ENCODE measurements around the gene C19orf47. TPM values are rescaled to one million over a fixed set of nuclear protein-coding genes. Genes with fewer than 3 reads are reported as not detected.
A peak's percentile ranks its signal among the peaks of the same experiment; 100 is the strongest.

C19orf47 gene
- total and polyA plus RNA-seq, 8 donors: 10.4 to 21.7 (median 14.5) TPM

DNA sequence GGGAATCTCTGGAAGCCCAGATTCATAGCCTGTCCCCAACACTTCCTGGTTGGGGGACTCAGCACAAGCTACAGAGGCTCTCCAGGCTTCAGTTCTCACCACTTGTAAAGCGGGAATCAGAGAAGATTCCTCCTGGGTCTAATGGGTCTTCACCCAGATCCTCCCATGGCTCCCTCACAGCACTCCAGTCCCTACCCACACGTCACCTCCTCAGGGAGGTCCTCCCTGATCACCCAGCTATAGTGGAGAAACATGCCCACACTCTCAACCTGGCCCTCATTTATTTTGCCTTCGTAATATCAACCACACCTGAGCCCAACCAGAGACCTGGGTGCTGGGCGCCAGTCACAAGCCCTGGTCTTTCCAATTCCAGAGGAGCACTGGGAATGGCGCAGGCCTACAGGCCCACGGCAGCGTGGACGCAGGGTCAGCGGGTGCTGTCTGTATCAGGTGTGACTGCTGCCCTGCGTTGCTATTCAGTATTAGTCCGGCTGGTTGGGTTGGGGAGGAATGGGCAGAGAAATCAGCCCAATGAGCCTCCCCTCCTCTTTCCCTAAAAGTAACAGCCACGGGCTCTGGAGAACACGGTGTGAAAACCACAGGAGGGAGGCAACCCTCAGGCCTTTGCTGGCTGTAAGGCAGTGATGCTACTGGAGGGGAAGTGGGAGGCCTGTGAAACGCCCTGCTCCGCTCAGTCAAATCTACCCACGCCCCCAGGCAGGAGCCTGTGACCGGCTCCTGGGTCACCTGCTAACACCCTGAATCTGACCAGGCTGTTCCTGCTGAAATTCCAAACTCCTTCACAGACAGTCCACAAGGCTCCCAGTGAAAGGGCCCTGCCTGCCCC, 68.2 kb downstream of the C19orf47 start:
- H3K27ac ChIP-seq: peak overlapping the region in 1 of 2 donors; percentile 35
- intact Hi-C loops (cut with DNase I): no loop called here
- ATAC-seq (no peak), DNase-seq (no peak)
- H3K27me3 ChIP-seq: no peaks in the 10 kb centered on the region
- TF ChIP-seq, protein P1, sequence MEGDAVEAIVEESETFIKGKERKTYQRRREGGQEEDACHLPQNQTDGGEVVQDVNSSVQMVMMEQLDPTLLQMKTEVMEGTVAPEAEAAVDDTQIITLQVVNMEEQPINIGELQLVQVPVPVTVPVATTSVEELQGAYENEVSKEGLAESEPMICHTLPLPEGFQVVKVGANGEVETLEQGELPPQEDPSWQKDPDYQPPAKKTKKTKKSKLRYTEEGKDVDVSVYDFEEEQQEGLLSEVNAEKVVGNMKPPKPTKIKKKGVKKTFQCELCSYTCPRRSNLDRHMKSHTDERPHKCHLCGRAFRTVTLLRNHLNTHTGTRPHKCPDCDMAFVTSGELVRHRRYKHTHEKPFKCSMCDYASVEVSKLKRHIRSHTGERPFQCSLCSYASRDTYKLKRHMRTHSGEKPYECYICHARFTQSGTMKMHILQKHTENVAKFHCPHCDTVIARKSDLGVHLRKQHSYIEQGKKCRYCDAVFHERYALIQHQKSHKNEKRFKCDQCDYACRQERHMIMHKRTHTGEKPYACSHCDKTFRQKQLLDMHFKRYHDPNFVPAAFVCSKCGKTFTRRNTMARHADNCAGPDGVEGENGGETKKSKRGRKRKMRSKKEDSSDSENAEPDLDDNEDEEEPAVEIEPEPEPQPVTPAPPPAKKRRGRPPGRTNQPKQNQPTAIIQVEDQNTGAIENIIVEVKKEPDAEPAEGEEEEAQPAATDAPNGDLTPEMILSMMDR (IDR thresholded peaks at IDR 0.05): no peak
- H3K9me3 ChIP-seq: no peaks in the 10 kb centered on the region
- peaks cover 30 to 68% of the 10 kb centered on the region in 2 donors for H3K4me1 ChIP-seq
- H3K4me3 ChIP-seq: no peak overlapping the region
- H3K36me3 ChIP-seq: no peaks in the 10 kb centered on the region

DNA sequence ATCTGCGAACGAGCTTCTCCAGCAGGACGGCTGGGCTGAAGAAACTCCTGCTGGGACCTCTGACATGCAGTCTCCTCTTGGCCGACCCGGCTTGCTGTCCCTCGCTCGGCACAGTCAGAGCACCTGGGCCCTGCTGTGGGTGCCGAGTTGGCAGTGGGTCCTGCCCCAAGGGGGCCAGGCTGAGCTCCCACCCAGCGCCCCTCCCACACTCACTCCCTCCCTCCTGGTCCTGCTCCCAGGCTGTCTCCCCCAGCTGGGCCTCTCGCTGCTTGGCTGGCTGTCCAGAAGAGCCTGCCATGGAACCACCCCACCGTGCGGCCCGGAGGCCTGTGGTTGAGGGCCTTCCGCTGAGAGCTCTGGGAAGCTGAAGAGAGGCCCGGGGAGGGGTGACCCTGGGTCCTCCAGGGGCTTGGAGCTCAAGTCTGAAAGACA, 69.1 kb downstream of the C19orf47 start:
- DNase-seq (peak in 2 of 4 donors; percentile 69 to 89), ATAC-seq (peak; percentile 37)
- no peak overlapping the region for H3K4me3 ChIP-seq
- intact Hi-C loops (cut with DNase I): no loop called here
- H3K9me3 ChIP-seq: no peaks in the 10 kb centered on the region
- TF ChIP-seq, protein P1 (IDR thresholded peaks at IDR 0.05): no peak
- no peaks in the 10 kb centered on the region for H3K27me3 ChIP-seq
- peaks cover 30 to 72% of the 10 kb centered on the region in 2 donors for H3K4me1 ChIP-seq
- H3K27ac ChIP-seq: peak overlapping the region; percentile 13 to 35
- no peaks in the 10 kb centered on the region for H3K36me3 ChIP-seq

DNA sequence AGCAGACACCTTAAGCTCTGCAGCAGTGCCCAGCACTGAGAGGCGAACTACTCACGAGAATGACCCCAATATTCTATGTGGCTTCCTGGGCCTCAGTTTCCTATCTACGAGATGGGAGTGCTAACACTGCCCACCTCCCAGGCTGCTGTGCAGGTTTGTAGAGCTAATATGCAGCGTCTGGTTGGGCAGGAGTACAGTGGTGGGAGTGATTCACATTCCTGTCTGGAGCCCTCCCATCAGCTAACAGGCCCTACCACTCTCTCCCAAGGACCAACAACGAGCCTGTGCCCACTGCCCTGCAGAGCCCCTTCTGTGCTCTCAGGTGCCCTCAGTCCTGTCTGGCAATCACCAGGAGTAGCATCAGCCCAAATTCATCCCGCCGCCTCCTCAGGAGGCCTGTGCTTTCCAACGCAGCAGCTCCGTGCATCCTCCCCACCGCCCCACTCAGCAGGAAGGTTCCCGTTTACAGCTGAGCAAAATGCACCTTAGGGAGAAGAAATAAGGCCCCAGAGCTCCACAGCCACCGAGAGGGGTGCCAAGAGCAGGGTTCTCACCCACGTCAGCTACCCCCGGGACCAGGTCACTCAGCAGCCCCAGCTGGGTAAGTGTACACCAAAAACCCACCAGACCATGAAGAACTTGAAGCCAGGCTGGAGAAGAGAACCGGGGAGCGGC, 69.7 kb downstream of the C19orf47 start:
- DNase-seq: no peak
- Histone ChIP-seq H3K27me3 (no peaks in the 10 kb centered on the region), H3K36me3 (no peaks in the 10 kb centered on the region), H3K4me3 (no peak overlapping the region), H3K4me1 (peaks cover 24 to 70% of the 10 kb centered on the region in 2 donors), H3K27ac (no peak overlapping the region), H3K9me3 (no peaks in the 10 kb centered on the region)
- no peak for ATAC-seq
- intact Hi-C loops (cut with DNase I): no loop called here
- TF ChIP-seq, protein P1 (IDR thresholded peaks at IDR 0.05): no peak

DNA sequence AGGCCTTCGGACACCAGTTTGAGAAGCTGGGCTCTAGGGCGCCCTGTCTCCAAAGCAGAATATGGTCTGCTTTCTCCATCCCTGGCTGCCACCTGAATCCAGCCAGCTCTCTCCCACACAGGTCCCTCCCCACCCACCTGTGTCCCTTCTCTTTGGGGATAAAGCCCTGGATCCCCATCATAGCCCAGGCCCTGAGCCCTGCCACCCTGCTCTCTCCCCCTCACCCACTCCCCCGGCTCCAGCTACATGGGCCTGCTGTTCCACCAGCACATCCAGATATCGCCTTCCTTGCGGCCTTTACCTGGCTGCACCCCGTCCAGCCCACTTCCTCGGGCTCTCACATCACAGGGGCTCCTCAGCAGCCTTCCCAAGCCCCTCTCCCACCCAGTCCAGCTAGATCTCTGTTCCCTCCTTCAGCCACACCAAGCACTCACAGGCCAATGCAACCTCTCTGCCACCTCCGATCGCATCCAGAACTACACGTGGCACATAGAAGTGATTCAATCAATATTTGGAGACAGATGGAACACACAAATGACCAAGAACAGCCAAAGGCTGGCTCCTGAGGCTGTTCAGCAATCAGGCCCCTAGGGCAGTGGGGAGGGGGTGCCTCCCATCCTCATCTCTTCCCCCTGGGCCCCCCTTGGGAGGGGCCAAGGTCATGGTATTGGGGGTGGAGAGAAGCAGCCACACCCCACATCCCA, 70.7 kb downstream of the C19orf47 start:
- TF ChIP-seq, protein P1 (IDR thresholded peaks at IDR 0.05): no peak
- Histone ChIP-seq H3K4me1 (peaks cover 18 to 60% of the 10 kb centered on the region in 2 donors), H3K27ac (no peak overlapping the region)

More for the DNA sequence above, 70.7 kb downstream of the C19orf47 start:
- intact Hi-C loops (cut with DNase I): no loop called here
- H3K27me3 ChIP-seq: no peaks in the 10 kb centered on the region
- H3K36me3 ChIP-seq: peaks cover 0 to under 1% of the 10 kb centered on the region in 2 donors
- no peaks in the 10 kb centered on the region for H3K9me3 ChIP-seq
- no peak overlapping the region for H3K4me3 ChIP-seq
- no peak for DNase-seq
- no peak for ATAC-seq
